ENCODE measurements around the gene TEX19. TPM values are rescaled to one million over a fixed set of nuclear protein-coding genes. Genes with fewer than 3 reads are reported as not detected.

TEX19 gene
- total and polyA plus RNA-seq, 2 of the 4 experiments (the other 2 are of a cell fraction): under 0.01 to 0.03 TPM

- H3K4me2 ChIP-seq (ENCODE audit: low read depth, low read length): no peak overlapping the region
- no peaks in the 10 kb centered on the region for H3K9me3 ChIP-seq (ENCODE audit: control insufficient read depth, insufficient read depth, low read length)
- no peak for TF ChIP-seq BHLHE40 (IDR thresholded peaks at IDR 0.05; ENCODE audit: low read depth, low read length)
- no peak for TF ChIP-seq CEBPB (IDR thresholded peaks at IDR 0.05; ENCODE audit: low read depth, low read length)
- no peak for TF ChIP-seq CTCF (conservative IDR thresholded peaks at IDR 0.05; ENCODE audit: low read depth, low read length)
- TF ChIP-seq SMC3 (IDR thresholded peaks at IDR 0.05; ENCODE audit: low read depth, low read length): no peak
- H3K23ac ChIP-seq (ENCODE audit: low read depth, low read length): no peak overlapping the region
- H3K18ac ChIP-seq (ENCODE audit: low read depth, low read length): no peak overlapping the region
- intact Hi-C loops (cut with micrococcal nuclease): no loop called here
- WGBS, 2 experiments (ENCODE audit: extremely low coverage in 2 of 2, insufficient read length in 1 of 2): 81% methylated on average over 12 of the region's 28 CpGs; no CpG with 5 or more reads in 1 of the 2 experiments
- H4K20me1 ChIP-seq (ENCODE audit: insufficient read depth, low read length): peaks cover 7% of the 10 kb centered on the region
- H3K27me3 ChIP-seq (ENCODE audit: control insufficient read depth, insufficient read depth, low read length): peaks cover 5% of the 10 kb centered on the region
- no peak overlapping the region for H3K14ac ChIP-seq (replicated peaks; ENCODE audit: low read depth, low read length)
- H3K27ac ChIP-seq (ENCODE audit: insufficient read depth, low read length): no peak overlapping the region
- H2BK15ac ChIP-seq (ENCODE audit: low read depth, low read length): no peak overlapping the region
- H4K91ac ChIP-seq (ENCODE audit: insufficient read depth, low read depth, low read length): no peak overlapping the region
- no peak overlapping the region for H2BK120ac ChIP-seq (ENCODE audit: low read depth, low read length)
- no TSS peak for BruUV-seq (replicated peaks)
- H3K4ac ChIP-seq (ENCODE audit: low read depth, low read length): no peak overlapping the region
- no peak overlapping the region for H2AK9ac ChIP-seq (replicated peaks; ENCODE audit: low read depth, low read length, poor library complexity)
- in situ Hi-C loops (cut with MboI; ENCODE audit: low sequenced_read_pairs): no loop called here
- peaks cover 10% of the 10 kb centered on the region; the same call in 1 of the 2 replicates for H3K36me3 ChIP-seq (ENCODE audit: control insufficient read depth, insufficient read depth, low read length)
- no peak overlapping the region for H4K5ac ChIP-seq (ENCODE audit: low read depth, low read length)
- no peak overlapping the region for H2BK5ac ChIP-seq (ENCODE audit: low read depth, low read length, poor library complexity, severe bottlenecking)
- DNase-seq (no peak), ATAC-seq (ENCODE audit: low read depth) (no peak)
- no peak overlapping the region for H3K9ac ChIP-seq (ENCODE audit: low read depth, low read length)
- H3K56ac ChIP-seq (ENCODE audit: extremely low read depth, insufficient read depth, low read length): no peak overlapping the region
- H2BK20ac ChIP-seq (ENCODE audit: low read depth, low read length): no peak overlapping the region
- H4K8ac ChIP-seq (ENCODE audit: low read depth in 2 of 2, low read length in 2 of 2): no peak overlapping the region
- ChIA-PET POLR2A (ENCODE audit: unreplicated experiment) (no interaction called here), CTCF (no interaction called here)
- dilution Hi-C loops (cut with HindIII; ENCODE audit: low sequenced_read_pairs, unreplicated experiment): no loop called here
- no peak overlapping the region for H2AK5ac ChIP-seq (ENCODE audit: low read depth, low read length)
- H3K4me1 ChIP-seq (ENCODE audit: control insufficient read depth, insufficient read depth, low read length): peaks cover 7% of the 10 kb centered on the region
- no peaks in the 10 kb centered on the region for H3K79me1 ChIP-seq (ENCODE audit: low read depth in 1 of 2, low read length in 2 of 2)
- no peak overlapping the region for H3K4me3 ChIP-seq (ENCODE audit: insufficient read depth, low read depth, low read length)
- no peaks in the 10 kb centered on the region for H3K9me1 ChIP-seq (ENCODE audit: insufficient read depth, low read length)
- H2AFZ ChIP-seq (replicated peaks; ENCODE audit: low read length, poor library complexity): no peak overlapping the region
These were observed 33.3 kb downstream of the TEX19 start for GRCh38 chr17:82392209-82392920.

All from IMR-90 (cell line).